Measurements from ENCODE around the gene NAALADL2. TPM values are rescaled to one million over a fixed set of nuclear protein-coding genes. Genes with fewer than 3 reads are reported as not detected.

Gene NAALADL2
- total and polyA plus RNA-seq, 9 of the 15 experiments (the other 6 are each of a cell fraction or from before 2014, with no cell fraction given): 0.29 to 1.1 (median 0.79) TPM; not detected in 1

DNA sequence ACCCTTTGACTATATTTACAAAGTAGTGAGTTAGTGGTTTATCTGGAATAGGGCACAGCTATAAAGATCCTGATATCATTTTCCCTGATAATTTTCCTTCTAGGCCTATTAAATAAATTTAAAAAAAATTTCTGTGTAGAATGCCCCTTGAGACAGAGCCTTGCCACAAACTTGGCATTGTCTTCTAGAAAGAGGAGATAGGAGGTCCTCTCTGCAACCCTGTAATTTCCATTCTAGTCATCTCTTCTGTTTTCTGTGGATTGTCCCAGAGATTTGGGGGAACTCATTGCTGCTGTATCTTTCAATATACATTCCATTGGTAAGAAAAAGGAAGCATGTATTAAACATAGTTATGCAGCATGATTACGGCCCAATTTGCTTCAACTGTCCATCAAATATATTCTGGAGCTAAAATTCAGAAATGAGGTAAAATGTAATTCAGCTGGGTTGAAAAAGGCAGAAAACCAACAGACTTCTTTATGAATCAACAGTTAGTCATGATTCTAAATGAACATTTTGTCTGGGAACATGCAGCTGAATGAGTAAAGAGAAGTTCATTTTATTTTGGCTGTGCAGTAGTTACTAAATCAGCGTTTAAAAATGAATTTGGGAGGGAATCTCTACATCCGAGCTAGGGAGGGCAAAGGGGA is 401.1 kb downstream of the NAALADL2 start:
- 0% methylated on average over 3 of the region's 3 CpGs for WGBS (ENCODE audit: insufficient coverage, low coverage, missing lambda C conversion rate)
- Histone ChIP-seq H3K9me1 (ENCODE audit: control insufficient read depth, insufficient read depth, low read length) (no peaks in the 10 kb centered on the region), H3K27me3 (ENCODE audit: control insufficient read depth in 2 of 2, insufficient read depth in 2 of 2, low read length in 2 of 2) (no peaks in the 10 kb centered on the region), H3K36me3 (ENCODE audit: control insufficient read depth, insufficient read depth, low read length) (no peaks in the 10 kb centered on the region), H3K27ac (ENCODE audit: extremely low read depth, low read depth, low read length) (no peak overlapping the region), H3K9me3 (replicated peaks; ENCODE audit: control insufficient read depth, insufficient read depth, low read depth, low read length) (no peaks in the 10 kb centered on the region), H3K4me1 (replicated peaks in 1 of 2; ENCODE audit: control insufficient read depth in 2 of 2, insufficient read depth in 2 of 2, low read length in 2 of 2) (no peaks in the 10 kb centered on the region), H3K4me2 (ENCODE audit: insufficient read depth, low read length) (no peak overlapping the region), H3K79me2 (ENCODE audit: control insufficient read depth, insufficient read depth, low read length) (no peaks in the 10 kb centered on the region), H3K9ac (ENCODE audit: insufficient read depth in 1 of 2, low read depth in 2 of 2, low read length in 2 of 2) (no peak overlapping the region), H2AFZ (ENCODE audit: low read depth, low read length) (no peak overlapping the region), H3K4me3 (no peak overlapping the region), H4K20me1 (replicated peaks; ENCODE audit: control insufficient read depth, insufficient read depth, low read length) (no peaks in the 10 kb centered on the region)
- ATAC-seq (no peak), FAIRE-seq (no peak), DNase-seq (ENCODE audit: extremely low read depth in 1 of 4, low spot score in 3 of 4) (no peak)
- TF ChIP-seq ARHGAP35 (IDR thresholded peaks at IDR 0.05; ENCODE audit: partially characterized antibody) (no peak), DPF2 (IDR thresholded peaks at IDR 0.05) (no peak), MAZ (CRISPR knock-in tag; conservative IDR thresholded peaks at IDR 0.05 in 1 of 2, IDR thresholded peaks at IDR 0.05 in 1 of 2) (no peak)
- ChIA-PET POLR2A (no interaction called here), CTCF (ENCODE audit: low intra/inter-chr PET ratio) (no interaction called here)
- in situ Hi-C loops (cut with MboI): no loop called here
- no TSS peak for BruUV-seq (replicated peaks)
- intact Hi-C loops (cut with micrococcal nuclease): no loop called here

DNA sequence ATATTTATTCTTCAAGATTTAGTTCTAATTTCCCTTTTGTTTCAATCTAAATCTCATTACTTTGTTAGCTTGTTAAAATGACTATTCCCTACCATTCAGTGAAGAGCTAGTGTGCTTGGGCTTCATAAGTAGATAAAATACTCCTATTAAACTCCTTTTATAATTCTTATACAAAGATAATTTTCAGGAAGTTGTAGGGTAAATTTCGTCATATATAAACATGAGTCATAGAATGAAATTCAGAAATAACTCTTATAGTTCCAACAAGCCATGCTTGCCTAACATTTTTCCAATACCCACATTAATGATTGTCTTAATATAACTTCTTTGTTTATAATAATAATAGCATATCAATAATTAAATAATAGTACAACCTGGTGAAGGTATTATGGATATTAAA is 407.3 kb downstream of the NAALADL2 start:
- FAIRE-seq (no peak), ATAC-seq (no peak), DNase-seq (ENCODE audit: extremely low read depth in 1 of 4, low spot score in 3 of 4) (no peak)
- Histone ChIP-seq H3K4me1 (replicated peaks in 1 of 2; ENCODE audit: control insufficient read depth in 2 of 2, insufficient read depth in 2 of 2, low read length in 2 of 2) (no peaks in the 10 kb centered on the region), H3K9me1 (ENCODE audit: control insufficient read depth, insufficient read depth, low read length) (no peaks in the 10 kb centered on the region), H2AFZ (ENCODE audit: low read depth, low read length) (no peak overlapping the region), H3K9me3 (replicated peaks; ENCODE audit: control insufficient read depth, insufficient read depth, low read depth, low read length) (no peaks in the 10 kb centered on the region), H4K20me1 (replicated peaks; ENCODE audit: control insufficient read depth, insufficient read depth, low read length) (no peaks in the 10 kb centered on the region), H3K27me3 (ENCODE audit: control insufficient read depth in 2 of 2, insufficient read depth in 2 of 2, low read length in 2 of 2) (no peaks in the 10 kb centered on the region), H3K4me3 (no peak overlapping the region), H3K4me2 (ENCODE audit: insufficient read depth, low read length) (no peak overlapping the region), H3K79me2 (ENCODE audit: control insufficient read depth, insufficient read depth, low read length) (no peaks in the 10 kb centered on the region), H3K27ac (ENCODE audit: extremely low read depth, low read depth, low read length) (no peak overlapping the region), H3K9ac (ENCODE audit: insufficient read depth in 1 of 2, low read depth in 2 of 2, low read length in 2 of 2) (no peak overlapping the region), H3K36me3 (ENCODE audit: control insufficient read depth, insufficient read depth, low read length) (no peaks in the 10 kb centered on the region)
- in situ Hi-C loops (cut with MboI): no loop called here
- ChIA-PET POLR2A (interaction anchor here (0.6 kb wide), 1 partner anchor 9 kb away, joined by 3 read pairs; no protein-coding TSS in a partner anchor), CTCF (ENCODE audit: low intra/inter-chr PET ratio) (no interaction called here)
- TF ChIP-seq SRSF3 (IDR thresholded peaks at IDR 0.05; ENCODE audit: insufficient read depth, low read length): no peak
- TF ChIP-seq, protein P1, sequence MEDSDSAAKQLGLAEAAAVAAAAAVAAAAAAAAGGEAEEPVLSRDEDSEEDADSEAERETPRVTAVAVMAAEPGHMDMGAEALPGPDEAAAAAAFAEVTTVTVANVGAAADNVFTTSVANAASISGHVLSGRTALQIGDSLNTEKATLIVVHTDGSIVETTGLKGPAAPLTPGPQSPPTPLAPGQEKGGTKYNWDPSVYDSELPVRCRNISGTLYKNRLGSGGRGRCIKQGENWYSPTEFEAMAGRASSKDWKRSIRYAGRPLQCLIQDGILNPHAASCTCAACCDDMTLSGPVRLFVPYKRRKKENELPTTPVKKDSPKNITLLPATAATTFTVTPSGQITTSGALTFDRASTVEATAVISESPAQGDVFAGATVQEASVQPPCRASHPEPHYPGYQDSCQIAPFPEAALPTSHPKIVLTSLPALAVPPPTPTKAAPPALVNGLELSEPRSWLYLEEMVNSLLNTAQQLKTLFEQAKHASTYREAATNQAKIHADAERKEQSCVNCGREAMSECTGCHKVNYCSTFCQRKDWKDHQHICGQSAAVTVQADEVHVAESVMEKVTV (CRISPR knock-in tag; IDR thresholded peaks at IDR 0.05): no peak
- TF ChIP-seq PTBP1 (IDR thresholded peaks at IDR 0.05; ENCODE audit: low read depth, low read length): no peak
- TF ChIP-seq JUND (IDR thresholded peaks at IDR 0.05; ENCODE audit: borderline replicate concordance, low read depth, low read length): no peak
- TF ChIP-seq JUND (tag; IDR thresholded peaks at IDR 0.05; ENCODE audit: borderline replicate concordance, low read depth, low read length): no peak
- TF ChIP-seq, protein P2, sequence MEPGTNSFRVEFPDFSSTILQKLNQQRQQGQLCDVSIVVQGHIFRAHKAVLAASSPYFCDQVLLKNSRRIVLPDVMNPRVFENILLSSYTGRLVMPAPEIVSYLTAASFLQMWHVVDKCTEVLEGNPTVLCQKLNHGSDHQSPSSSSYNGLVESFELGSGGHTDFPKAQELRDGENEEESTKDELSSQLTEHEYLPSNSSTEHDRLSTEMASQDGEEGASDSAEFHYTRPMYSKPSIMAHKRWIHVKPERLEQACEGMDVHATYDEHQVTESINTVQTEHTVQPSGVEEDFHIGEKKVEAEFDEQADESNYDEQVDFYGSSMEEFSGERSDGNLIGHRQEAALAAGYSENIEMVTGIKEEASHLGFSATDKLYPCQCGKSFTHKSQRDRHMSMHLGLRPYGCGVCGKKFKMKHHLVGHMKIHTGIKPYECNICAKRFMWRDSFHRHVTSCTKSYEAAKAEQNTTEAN (CRISPR knock-in tag; IDR thresholded peaks at IDR 0.05): no peak
- TF ChIP-seq RHOXF2B (CRISPR knock-in tag; conservative IDR thresholded peaks at IDR 0.05): no peak
- no peak for TF ChIP-seq NFATC3 (IDR thresholded peaks at IDR 0.05)
- no peak for TF ChIP-seq SIRT6 (IDR thresholded peaks at IDR 0.05; ENCODE audit: low read depth, low read length)
- TF ChIP-seq, protein P3, sequence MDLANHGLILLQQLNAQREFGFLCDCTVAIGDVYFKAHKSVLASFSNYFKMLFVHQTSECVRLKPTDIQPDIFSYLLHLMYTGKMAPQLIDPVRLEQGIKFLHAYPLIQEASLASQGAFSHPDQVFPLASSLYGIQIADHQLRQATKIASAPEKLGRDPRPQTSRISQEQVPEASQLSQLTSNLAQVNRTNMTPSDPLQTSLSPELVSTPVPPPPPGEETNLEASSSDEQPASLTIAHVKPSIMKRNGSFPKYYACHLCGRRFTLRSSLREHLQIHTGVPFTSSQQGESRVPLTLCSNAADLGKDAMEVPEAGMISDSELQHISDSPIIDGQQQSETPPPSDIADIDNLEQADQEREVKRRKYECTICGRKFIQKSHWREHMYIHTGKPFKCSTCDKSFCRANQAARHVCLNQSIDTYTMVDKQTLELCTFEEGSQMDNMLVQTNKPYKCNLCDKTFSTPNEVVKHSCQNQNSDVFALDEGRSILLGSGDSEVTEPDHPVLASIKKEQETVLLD (IDR thresholded peaks at IDR 0.05): no peak
- intact Hi-C loops (cut with micrococcal nuclease): no loop called here
- no TSS peak for BruUV-seq (replicated peaks)
- 0% methylated on average over 1 of the region's 1 CpG for WGBS (ENCODE audit: insufficient coverage, low coverage, missing lambda C conversion rate)
